ENCODE results near the gene SHISAL2A. TPM values are rescaled to one million over a fixed set of nuclear protein-coding genes. Genes with fewer than 3 reads are reported as not detected.

SHISAL2A gene
- total RNA-seq: not detected in 2 replicates

GRCh38 chr1:52632732-52633290 is at the start of gene SHISAL2A:
Gene SHISAL2A, plus strand, starts transcription at chr1:52633168. Its CDS starts 326 bp downstream, at chr1:52633494.

GRCh38 chr1:52601991-52602855 is 30.7 kb upstream of the SHISAL2A start, which contains the start of gene GPX7:
Gene GPX7, plus strand, starts transcription at chr1:52602371. Its CDS starts 39 bp downstream, at chr1:52602410.

GRCh38 chr1:52697795-52698674 is 65.1 kb downstream of the SHISAL2A start, which contains the start of gene COA7:
Gene COA7, minus strand, starts transcription at chr1:52698347. Its CDS starts 21 bp downstream, at chr1:52698326.

Other genes starting within 250 kb of the SHISAL2A start
- gene ORC1, start 228.7 kb upstream of the SHISAL2A start, total RNA-seq: 0.64 and 0.96 TPM in 2 replicates
- gene PRPF38A, start 228.6 kb upstream of the SHISAL2A start, total RNA-seq: 5.1 and 5.5 TPM in 2 replicates
- gene TUT4, start 80.1 kb upstream of the SHISAL2A start, total RNA-seq: 20.0 and 28.1 TPM in 2 replicates
- gene GPX7, start 30.8 kb upstream of the SHISAL2A start, total RNA-seq: 2.3 and 6.0 TPM in 2 replicates
- gene COA7, start 65.2 kb downstream of the SHISAL2A start, total RNA-seq: 10.4 and 12.0 TPM in 2 replicates
- gene ZYG11B, start 93.3 kb downstream of the SHISAL2A start, total RNA-seq: 28.4 and 31.1 TPM in 2 replicates
- gene ZYG11A, start 209.6 kb downstream of the SHISAL2A start, total RNA-seq: 0.48 TPM in 1 of 2 replicates, not detected in the other